Activated B cell treated with CpG ODN at 0.5 μM for 24 hours (primary cell): ENCODE measurements around the gene HP1BP3. TPM values are rescaled to one million over a fixed set of nuclear protein-coding genes. Genes with fewer than 3 reads are reported as not detected.
"Not testable (repeated sequence)": the region's sequence is repeated elsewhere in the genome, so short reads cannot be mapped to it uniquely, and the experiment has no call there.

ENCODE experiments used
- ATAC-seq: fragments of 200-7000 bp; cut with Tn5 transposase; one replicate; pipeline ENCODE4 v1.10.0; 2021; ENCODE audit warnings: low read depth, mild to moderate bottlenecking, moderate library complexity
- CTCF ChIA-PET: fragments of 350-600 bp; sonication (Branson Sonifier 250); formaldehyde crosslinking; loops from one replicate; lab custom pipeline; 2021; ENCODE audit warnings: antibody characterized with exemption; lab: Charles Lee
- POLR2A ChIA-PET: fragments of 350-600 bp; sonication (Branson Sonifier 250); formaldehyde crosslinking; loops from one replicate; lab custom pipeline; 2021; ENCODE audit warnings: antibody characterized with exemption; lab: Charles Lee
- DNase-seq: peaks from one replicate; pipeline ENCODE4 v3.0.0; 2022
- H3K27ac Mint-ChIP-seq: one replicate; pipeline ENCODE4 v1.8.0; 2020; ENCODE audit warnings: mixed read lengths
- H3K27me3 Mint-ChIP-seq: one replicate; pipeline ENCODE4 v1.8.0; 2021; ENCODE audit warnings: mixed read lengths
- H3K36me3 Mint-ChIP-seq: one replicate; pipeline ENCODE4 v1.8.0; 2021; ENCODE audit warnings: low read depth, mixed read lengths
- H3K4me1 Mint-ChIP-seq: one replicate; pipeline ENCODE4 v1.8.0; 2021; ENCODE audit warnings: mixed read lengths
- H3K4me3 Mint-ChIP-seq: one replicate; pipeline ENCODE4 v1.8.0; 2020; ENCODE audit warnings: mild to moderate bottlenecking, mixed read lengths
- H3K9me3 Mint-ChIP-seq: one replicate; pipeline ENCODE4 v1.8.0; 2020; ENCODE audit warnings: mixed read lengths
- intact Hi-C: fragments of 100-400 bp; cut with micrococcal nuclease; formaldehyde crosslinking; loops from one replicate; pipeline ENCODE4 v1.15.1; 2024
- total RNA-seq: library from RNA; stranded (reverse); gene quantifications from 2 replicates; pipeline ENCODE4 v1.2.3, GENCODE V29; 2022
- TF ChIP-seq, protein P1 (sequence below): fragments of 200-600 bp; IDR thresholded peaks from one replicate; pipeline ENCODE4 v1.8.0; 2022; ENCODE audit warnings: antibody characterized with exemption, mild to moderate bottlenecking

The HP1BP3 gene
- total RNA-seq, 1 donor from 2014 or later, result 183 TPM

DNA sequence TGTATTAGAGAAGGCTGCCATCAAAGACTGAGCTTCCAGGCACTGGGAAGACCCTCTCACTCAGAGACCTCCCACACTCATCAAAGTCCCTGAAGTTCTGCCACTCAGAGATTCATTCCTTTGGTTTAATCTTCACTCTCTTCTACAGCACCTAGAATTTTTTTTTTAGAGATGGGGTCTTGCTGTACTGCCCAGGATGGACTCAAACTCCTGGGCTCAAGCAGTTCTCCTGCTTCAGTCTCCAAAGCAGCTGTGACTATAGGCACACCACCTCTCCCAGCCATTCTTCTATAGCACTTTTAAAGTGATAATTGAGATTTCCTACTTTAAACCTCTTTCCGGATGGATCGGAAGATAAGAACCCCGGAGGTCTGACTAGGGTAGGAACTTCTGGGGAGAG is 3.7 kb upstream of the HP1BP3 start:
- TF ChIP-seq, protein P1, sequence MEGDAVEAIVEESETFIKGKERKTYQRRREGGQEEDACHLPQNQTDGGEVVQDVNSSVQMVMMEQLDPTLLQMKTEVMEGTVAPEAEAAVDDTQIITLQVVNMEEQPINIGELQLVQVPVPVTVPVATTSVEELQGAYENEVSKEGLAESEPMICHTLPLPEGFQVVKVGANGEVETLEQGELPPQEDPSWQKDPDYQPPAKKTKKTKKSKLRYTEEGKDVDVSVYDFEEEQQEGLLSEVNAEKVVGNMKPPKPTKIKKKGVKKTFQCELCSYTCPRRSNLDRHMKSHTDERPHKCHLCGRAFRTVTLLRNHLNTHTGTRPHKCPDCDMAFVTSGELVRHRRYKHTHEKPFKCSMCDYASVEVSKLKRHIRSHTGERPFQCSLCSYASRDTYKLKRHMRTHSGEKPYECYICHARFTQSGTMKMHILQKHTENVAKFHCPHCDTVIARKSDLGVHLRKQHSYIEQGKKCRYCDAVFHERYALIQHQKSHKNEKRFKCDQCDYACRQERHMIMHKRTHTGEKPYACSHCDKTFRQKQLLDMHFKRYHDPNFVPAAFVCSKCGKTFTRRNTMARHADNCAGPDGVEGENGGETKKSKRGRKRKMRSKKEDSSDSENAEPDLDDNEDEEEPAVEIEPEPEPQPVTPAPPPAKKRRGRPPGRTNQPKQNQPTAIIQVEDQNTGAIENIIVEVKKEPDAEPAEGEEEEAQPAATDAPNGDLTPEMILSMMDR, result no peak
- ChIA-PET POLR2A (no interaction called here), CTCF (no interaction called here)
- Mint-ChIP-seq H3K27me3 (no peaks in the 10 kb centered on the region), H3K9me3 (no peaks in the 10 kb centered on the region), H3K36me3 (peaks cover 6% of the 10 kb centered on the region), H3K4me3 (no peak overlapping the region), H3K4me1 (peaks cover 14% of the 10 kb centered on the region), H3K27ac (no peak overlapping the region)
- intact Hi-C loops, result no loop called here
- DNase-seq (no peak), ATAC-seq (no peak)

- H3K36me3 Mint-ChIP-seq, DNase-seq, H3K9me3 Mint-ChIP-seq, H3K27me3 Mint-ChIP-seq, CTCF ChIA-PET, H3K27ac Mint-ChIP-seq, ATAC-seq, H3K4me3 Mint-ChIP-seq: not testable (repeated sequence)
- peaks cover 25% of the 10 kb centered on the region for H3K4me1 Mint-ChIP-seq
- POLR2A ChIA-PET, result interaction anchor here (0.6 to 0.7 kb wide), 3 partner anchors 66 to 462 kb away, joined by 3 to 5 read pairs (median 5); no protein-coding TSS in a partner anchor
- intact Hi-C loops, result loop anchor here (5.0 kb wide), 2 partner anchors 282 to 993 kb away; partner anchors contain the start of genes MUL1 and USP48
These were observed 2.5 kb upstream of the HP1BP3 start for GRCh38 chr1:20789598-20789997.

DNA sequence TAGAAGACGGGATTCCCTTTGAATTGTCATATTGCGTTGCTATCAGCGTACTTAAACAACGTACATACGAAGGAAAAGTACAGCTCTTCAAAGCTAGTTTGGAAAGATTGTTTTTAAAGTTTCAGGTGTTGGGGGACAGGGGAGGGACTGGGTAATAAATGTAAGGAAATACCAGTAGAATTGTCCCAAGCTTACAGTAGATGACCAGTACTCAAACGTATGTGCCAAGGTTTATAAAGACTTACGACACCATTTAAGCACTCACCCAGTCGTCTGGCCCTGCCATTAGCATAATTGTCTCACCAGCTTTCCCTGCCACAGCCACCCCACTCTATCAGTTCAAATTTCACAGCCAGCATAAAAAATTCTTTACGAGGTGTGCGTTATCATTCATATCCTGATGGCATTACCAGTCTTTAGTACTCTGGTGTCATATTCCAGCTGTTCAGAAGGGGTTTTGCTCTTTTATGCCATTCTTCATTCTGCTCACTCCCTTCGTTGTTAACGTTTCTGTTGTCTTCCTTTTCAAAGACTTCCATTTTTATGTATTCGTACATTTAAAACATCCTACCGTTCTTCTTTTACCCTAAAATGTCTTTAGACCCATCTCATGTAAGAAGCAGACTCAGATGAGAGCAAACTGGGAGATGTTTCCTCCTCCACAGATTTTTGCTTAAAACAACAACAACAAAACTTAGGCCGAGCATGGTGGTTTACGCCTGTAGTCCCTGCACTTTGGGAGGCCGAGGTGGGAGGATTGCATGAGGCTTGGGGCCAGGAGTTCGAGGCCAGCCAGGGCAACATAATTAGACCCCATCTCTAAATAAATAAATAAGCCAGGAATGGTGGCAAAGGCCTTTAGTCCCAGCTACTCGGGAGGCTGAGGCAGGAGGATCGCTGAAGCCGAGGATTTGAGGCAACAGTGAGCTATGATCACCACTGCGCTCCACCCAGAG is 1.0 kb upstream of the HP1BP3 start:
- intact Hi-C loops, result loop anchor here (2.0 to 5.0 kb wide), 5 partner anchors 91 to 994 kb away; partner anchors contain the start of genes EIF4G3, MUL1 and USP48
- Mint-ChIP-seq H3K27ac (peak overlapping the region; percentile 94), H3K9me3 (no peaks in the 10 kb centered on the region), H3K36me3 (peaks cover 8% of the 10 kb centered on the region), H3K4me1 (peaks cover 34% of the 10 kb centered on the region), H3K4me3 (peak overlapping the region; percentile 94), H3K27me3 (no peaks in the 10 kb centered on the region)
- DNase-seq (no peak), ATAC-seq (no peak)
- ChIA-PET CTCF (no interaction called here), POLR2A (interaction anchor here (0.5 to 3.0 kb wide), 4 partner anchors 55 to 735 kb away, joined by 4 to 20 read pairs (median 8); partner anchors contain the start of genes KIF17 and SH2D5)
- TF ChIP-seq, protein P1, result no peak

- Mint-ChIP-seq H3K27me3 (no peaks in the 10 kb centered on the region), H3K4me3 (peak overlapping the region; percentile 99), H3K4me1 (peaks cover 39% of the 10 kb centered on the region), H3K36me3 (peaks cover 8% of the 10 kb centered on the region), H3K27ac (peak overlapping the region; percentile 97), H3K9me3 (no peaks in the 10 kb centered on the region)
- peak; percentile 74 for ATAC-seq
- TF ChIP-seq, protein P1, result no peak
- CTCF ChIA-PET, result interaction anchor here (0.8 kb wide), 1 partner anchor 408 kb away, joined by 3 read pairs; no protein-coding TSS in a partner anchor
- POLR2A ChIA-PET, result interaction anchor here (0.7 to 3.0 kb wide), 16 partner anchors 12 to 737 kb away, joined by 3 to 20 read pairs (median 4); partner anchors contain the start of genes DDOST, KIF17, PINK1 and SH2D5
- DNase-seq, result peak; percentile 97
- intact Hi-C loops, result loop anchor here (1.0 to 5.0 kb wide), 7 partner anchors 53 to 996 kb away; partner anchors contain the start of genes EIF4G3, KIF17, MUL1 and USP48
These were observed 666 bp downstream of the HP1BP3 start for GRCh38 chr1:20786253-20787028.

DNA sequence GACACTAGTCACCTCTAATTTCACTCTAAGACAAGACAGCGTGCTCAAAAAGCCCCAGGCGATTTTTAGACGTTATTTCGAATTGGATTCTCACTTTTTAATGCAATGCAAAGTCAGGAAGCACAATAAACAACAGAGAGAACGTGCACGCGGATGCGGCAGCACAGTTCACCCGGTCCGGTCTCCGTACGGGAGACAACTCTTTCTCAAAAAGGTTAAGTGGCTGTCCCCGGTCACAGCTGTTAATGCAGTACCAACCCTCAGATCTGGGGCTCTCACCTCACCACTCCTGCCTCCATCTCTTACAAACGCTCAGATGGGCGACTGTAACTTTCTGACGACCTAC is 1.2 kb downstream of the HP1BP3 start:
- TF ChIP-seq, protein P1, result no peak
- H3K9me3 Mint-ChIP-seq, result no peaks in the 10 kb centered on the region
- peak overlapping the region; percentile 99 for H3K4me3 Mint-ChIP-seq
- DNase-seq (no peak), ATAC-seq (no peak)
- no peaks in the 10 kb centered on the region for H3K27me3 Mint-ChIP-seq
- H3K4me1 Mint-ChIP-seq, result peaks cover 43% of the 10 kb centered on the region
- ChIA-PET CTCF (no interaction called here), POLR2A (interaction anchor here (0.7 to 3.0 kb wide), 10 partner anchors 53 to 737 kb away, joined by 3 to 20 read pairs (median 5); partner anchors contain the start of genes KIF17, PINK1 and SH2D5)
- intact Hi-C loops, result loop anchor here (1.0 to 5.0 kb wide), 7 partner anchors 53 to 996 kb away; partner anchors contain the start of genes EIF4G3, KIF17, MUL1 and USP48
- peak overlapping the region; percentile 97 for H3K27ac Mint-ChIP-seq
- H3K36me3 Mint-ChIP-seq, result peaks cover 12% of the 10 kb centered on the region
